ENCODE data around the gene TNRC6A.
"Not testable (repeated sequence)": the region's sequence is repeated elsewhere in the genome, so short reads cannot be mapped to it uniquely, and the experiment has no call there.

TNRC6A gene

DNA sequence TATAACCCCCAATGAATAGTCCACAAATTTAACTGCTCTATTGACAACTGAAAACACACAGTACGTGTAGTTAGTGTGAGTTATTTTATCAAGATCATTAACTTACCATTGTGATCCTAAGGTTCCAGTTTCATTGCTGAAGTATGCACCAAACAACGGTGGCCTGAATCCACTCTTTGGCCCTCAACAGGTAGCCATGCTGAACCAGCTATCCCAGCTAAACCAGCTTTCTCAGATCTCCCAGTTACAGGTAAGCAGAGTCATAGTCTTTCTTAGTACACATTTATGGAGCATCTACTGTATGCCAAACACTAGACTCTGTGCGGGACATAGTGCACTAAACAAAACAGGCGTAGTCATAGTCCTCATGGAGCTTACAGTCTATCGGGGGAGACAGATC is 76.0 kb downstream of the TNRC6A start:
- TF ChIP-seq, protein P1, sequence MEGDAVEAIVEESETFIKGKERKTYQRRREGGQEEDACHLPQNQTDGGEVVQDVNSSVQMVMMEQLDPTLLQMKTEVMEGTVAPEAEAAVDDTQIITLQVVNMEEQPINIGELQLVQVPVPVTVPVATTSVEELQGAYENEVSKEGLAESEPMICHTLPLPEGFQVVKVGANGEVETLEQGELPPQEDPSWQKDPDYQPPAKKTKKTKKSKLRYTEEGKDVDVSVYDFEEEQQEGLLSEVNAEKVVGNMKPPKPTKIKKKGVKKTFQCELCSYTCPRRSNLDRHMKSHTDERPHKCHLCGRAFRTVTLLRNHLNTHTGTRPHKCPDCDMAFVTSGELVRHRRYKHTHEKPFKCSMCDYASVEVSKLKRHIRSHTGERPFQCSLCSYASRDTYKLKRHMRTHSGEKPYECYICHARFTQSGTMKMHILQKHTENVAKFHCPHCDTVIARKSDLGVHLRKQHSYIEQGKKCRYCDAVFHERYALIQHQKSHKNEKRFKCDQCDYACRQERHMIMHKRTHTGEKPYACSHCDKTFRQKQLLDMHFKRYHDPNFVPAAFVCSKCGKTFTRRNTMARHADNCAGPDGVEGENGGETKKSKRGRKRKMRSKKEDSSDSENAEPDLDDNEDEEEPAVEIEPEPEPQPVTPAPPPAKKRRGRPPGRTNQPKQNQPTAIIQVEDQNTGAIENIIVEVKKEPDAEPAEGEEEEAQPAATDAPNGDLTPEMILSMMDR (IDR thresholded peaks at IDR 0.05; ENCODE audit: low read depth, low read length, missing control alignments): no peak
- no peak overlapping the region for H3K4me3 ChIP-seq (ENCODE audit: low read depth, low read length)
- DNase-seq (ENCODE audit: low read depth): no peak

DNA sequence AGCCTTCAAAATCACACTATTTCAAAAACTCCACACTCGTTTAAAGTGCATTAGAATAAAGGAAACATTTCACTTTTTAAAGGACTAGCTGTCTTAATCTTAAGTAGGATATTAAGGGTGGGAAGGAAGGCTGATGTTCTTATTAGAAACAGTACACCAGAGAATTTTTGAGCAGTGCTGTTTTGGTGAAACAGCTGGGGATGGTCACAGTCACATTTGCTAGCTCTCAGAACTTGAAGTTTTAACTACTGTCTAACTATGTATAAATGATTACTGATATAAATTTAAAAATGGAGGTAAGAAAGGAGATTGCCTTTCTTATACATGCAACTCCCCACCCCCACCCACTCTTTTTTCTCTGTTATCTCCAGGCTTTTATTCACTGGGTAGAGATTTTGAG is 77.8 kb downstream of the TNRC6A start:
- no peak overlapping the region for H3K4me3 ChIP-seq (ENCODE audit: low read depth, low read length)
- no peak for DNase-seq (ENCODE audit: low read depth)
- TF ChIP-seq, protein P1 (IDR thresholded peaks at IDR 0.05; ENCODE audit: low read depth, low read length, missing control alignments): no peak

DNA sequence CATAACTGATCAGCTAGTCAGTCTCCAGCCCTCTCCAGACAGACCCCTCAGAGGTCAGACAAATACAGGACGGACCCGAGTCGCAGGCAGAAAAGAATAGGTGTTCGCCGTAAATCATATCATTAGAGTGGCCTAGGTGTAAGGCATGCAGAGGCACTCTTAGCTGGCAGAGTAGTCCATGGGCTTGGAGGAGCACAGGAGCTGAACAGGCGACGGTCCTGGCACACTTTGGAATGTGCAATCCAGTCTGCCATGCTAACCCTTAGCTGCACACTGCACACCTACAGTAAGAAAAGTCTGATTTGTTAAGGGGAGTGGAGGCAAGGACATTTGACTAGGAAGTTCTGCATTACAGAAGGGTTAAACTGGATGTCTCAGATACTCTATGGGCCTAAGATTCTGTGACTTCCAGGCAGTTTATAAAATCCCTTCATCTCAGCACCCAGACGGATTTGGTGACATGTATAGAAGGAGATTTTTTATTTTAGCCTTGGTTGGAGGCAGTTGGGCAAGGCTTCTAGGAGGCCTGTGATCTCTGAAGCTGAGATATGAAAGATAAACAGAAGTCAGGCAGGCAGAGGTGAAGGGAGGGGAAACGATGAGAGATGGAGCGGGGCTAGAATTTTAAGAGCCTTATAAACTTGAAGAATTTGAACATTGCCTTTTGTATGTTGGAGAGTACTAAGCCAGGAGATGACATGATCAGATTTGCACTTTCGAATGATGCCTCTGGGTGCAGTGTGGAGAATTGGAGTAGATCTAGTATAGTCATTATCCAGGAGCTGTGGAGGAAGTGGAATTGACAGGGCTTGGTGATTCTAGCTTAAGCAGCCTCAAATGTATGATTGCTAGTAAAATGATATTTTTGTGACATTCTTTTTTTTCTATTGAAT is 81.7 kb downstream of the TNRC6A start:
- no peak for DNase-seq (ENCODE audit: low read depth)
- no peak overlapping the region for H3K4me3 ChIP-seq (ENCODE audit: low read depth, low read length)
- TF ChIP-seq, protein P1 (IDR thresholded peaks at IDR 0.05; ENCODE audit: low read depth, low read length, missing control alignments): no peak

DNA sequence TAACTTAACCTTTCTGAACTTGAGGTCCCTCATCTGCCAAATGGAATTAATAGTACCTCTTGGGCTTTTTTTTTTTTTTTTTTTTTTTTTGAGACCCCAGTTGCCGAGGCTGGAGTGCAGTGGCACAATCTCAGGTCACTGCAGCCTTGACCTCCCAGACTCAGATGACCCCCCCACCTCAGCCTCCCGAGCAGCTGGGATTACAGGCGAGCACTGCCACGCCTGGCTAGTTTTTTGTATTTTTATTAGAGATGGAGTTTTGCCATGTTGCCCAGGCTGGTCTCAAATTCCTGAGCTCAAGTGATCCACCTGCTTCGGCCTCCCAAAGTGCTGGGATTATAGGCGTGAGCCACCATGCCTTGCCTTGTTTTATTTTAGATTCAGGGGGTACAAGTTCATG is 83.4 kb downstream of the TNRC6A start:
- not testable (repeated sequence) for H3K4me3 ChIP-seq (ENCODE audit: low read depth, low read length); DNase-seq (ENCODE audit: low read depth)

DNA sequence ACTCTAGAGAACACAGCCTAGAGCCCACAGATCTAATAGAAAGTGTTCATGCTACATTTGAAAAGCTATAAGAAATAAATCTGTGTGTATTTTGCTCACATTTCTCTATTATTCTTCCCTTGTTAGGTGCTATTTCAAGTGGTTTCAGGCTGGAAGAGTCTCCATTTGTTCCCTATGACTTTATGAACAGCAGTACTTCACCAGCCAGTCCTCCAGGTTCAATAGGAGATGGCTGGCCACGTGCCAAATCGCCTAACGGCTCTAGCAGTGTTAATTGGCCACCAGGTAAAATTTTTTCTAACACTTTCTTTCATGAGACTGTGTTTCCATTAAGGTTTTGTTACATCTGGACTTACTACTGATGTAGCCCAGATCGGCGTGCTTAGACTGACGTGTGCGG is 85.6 kb downstream of the TNRC6A start:
- TF ChIP-seq, protein P1 (IDR thresholded peaks at IDR 0.05; ENCODE audit: low read depth, low read length, missing control alignments): no peak
- no peak overlapping the region for H3K4me3 ChIP-seq (ENCODE audit: low read depth, low read length)
- DNase-seq (ENCODE audit: low read depth): no peak

DNA sequence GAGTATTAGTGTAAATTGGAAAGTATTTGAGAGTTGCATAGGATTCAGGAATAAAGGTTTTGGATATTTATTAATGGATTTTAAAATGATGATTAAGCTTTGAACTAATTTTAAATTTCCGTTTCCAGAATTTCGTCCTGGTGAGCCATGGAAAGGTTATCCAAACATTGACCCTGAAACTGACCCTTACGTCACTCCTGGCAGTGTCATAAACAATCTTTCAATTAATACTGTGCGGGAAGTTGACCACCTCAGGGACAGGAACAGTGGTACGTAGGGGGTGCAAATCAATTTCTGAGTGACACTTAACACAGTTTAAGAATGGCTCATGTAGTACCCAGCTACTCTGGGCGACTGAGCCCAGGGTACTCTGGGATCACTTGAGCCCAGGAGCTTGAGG is 87.2 kb downstream of the TNRC6A start:
- no peak for DNase-seq (ENCODE audit: low read depth)
- TF ChIP-seq, protein P1 (IDR thresholded peaks at IDR 0.05; ENCODE audit: low read depth, low read length, missing control alignments): no peak
- no peak overlapping the region for H3K4me3 ChIP-seq (ENCODE audit: low read depth, low read length)

DNA sequence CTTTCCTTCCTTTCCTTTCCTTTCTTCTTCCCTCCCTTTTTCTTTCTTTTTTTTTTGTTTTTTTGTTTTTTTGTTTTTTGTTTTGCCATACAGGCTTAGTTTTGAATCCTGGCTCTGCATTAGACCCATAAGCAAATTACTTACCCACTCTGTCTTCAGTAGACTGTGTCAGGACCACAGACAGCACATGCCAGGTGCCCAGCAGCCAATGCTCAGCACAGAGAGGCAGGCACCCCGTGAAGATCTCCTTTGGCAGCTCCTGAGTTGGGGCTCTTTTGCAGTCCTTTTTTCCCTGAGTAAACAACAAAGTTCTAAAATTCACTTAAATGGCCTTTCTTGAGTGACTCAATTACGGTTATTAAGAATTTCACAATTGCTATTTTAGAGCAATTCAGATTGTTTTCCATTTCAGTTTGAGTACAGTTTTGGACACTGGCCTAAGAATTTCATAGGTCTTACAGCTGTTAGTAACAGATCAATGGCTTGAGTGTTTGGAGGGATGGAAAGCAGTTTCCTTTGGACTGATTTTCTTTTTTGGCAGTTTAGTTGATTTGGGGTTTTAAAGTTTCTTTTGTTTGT is 90.1 kb downstream of the TNRC6A start:
- DNase-seq (ENCODE audit: low read depth): no peak
- TF ChIP-seq, protein P1 (IDR thresholded peaks at IDR 0.05; ENCODE audit: low read depth, low read length, missing control alignments): no peak
- H3K4me3 ChIP-seq (ENCODE audit: low read depth, low read length): no peak overlapping the region

Measured in GM12864 (cell line).